ENCODE data around the gene PCDH9. TPM values are rescaled to one million over a fixed set of nuclear protein-coding genes. Genes with fewer than 3 reads are reported as not detected.
A peak's percentile ranks its signal among the peaks of the same experiment; 100 is the strongest.

The PCDH9 gene
- total RNA-seq, 1 donor from 2014 or later, result 0.26 TPM

DNA sequence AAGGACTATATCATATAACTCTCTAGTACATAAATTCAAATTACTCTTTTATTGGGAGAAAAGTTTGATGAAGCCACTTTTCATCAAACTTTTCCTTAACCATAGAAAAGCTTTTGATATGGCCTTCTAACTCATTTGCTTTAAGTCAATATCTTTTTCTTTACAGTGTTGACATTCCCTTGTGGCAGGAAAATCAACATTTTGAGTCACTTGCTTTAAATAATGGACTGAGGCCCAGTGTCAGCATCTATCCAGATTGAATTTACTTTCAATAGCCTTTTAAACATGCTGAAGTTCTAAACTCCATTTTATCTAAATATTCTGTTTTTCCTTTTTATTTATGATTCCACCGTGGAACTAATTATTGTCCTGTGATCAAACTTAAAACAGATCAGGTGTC is 62.7 kb downstream of the PCDH9 start:
- Histone ChIP-seq H3K4me3 (ENCODE audit: low read depth, low read length) (no peak overlapping the region), H3K36me3 (ENCODE audit: control insufficient read depth, insufficient read depth, low read length) (no peaks in the 10 kb centered on the region), H3K27me3 (ENCODE audit: control insufficient read depth, insufficient read depth, low read length) (no peaks in the 10 kb centered on the region)
- DNase-seq (ENCODE audit: low read depth), result no peak
- FAIRE-seq, result no peak
- TF ChIP-seq, protein P1, sequence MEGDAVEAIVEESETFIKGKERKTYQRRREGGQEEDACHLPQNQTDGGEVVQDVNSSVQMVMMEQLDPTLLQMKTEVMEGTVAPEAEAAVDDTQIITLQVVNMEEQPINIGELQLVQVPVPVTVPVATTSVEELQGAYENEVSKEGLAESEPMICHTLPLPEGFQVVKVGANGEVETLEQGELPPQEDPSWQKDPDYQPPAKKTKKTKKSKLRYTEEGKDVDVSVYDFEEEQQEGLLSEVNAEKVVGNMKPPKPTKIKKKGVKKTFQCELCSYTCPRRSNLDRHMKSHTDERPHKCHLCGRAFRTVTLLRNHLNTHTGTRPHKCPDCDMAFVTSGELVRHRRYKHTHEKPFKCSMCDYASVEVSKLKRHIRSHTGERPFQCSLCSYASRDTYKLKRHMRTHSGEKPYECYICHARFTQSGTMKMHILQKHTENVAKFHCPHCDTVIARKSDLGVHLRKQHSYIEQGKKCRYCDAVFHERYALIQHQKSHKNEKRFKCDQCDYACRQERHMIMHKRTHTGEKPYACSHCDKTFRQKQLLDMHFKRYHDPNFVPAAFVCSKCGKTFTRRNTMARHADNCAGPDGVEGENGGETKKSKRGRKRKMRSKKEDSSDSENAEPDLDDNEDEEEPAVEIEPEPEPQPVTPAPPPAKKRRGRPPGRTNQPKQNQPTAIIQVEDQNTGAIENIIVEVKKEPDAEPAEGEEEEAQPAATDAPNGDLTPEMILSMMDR (IDR thresholded peaks at IDR 0.05; ENCODE audit: insufficient read depth, low read length, severe bottlenecking), result no peak

DNA sequence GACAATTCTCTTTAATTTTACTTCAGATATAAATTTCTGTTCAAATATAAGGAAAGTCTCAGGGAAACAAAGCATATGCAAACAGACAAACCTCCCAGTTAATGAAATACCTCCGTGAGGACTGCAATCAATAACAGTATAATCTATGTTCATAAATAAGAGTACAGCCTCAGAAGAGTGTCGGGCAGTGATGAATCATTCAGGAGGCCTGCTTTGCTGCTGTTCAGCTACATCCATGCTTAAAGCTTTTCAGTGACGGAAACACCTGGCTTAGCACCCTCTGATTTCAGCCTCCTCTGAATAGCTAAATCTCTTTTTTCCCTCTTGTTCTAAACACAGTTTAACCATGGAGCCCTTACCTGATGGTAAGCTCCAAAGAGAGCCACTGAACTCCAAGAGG is 69.0 kb downstream of the PCDH9 start:
- no peaks in the 10 kb centered on the region for H3K36me3 ChIP-seq (ENCODE audit: control insufficient read depth, insufficient read depth, low read length)
- H3K27me3 ChIP-seq (ENCODE audit: control insufficient read depth, insufficient read depth, low read length), result no peaks in the 10 kb centered on the region
- FAIRE-seq (no peak), DNase-seq (ENCODE audit: low read depth) (no peak)
- no peak overlapping the region for H3K4me3 ChIP-seq (ENCODE audit: low read depth, low read length)
- TF ChIP-seq, protein P1 (IDR thresholded peaks at IDR 0.05; ENCODE audit: insufficient read depth, low read length, severe bottlenecking), result no peak

DNA sequence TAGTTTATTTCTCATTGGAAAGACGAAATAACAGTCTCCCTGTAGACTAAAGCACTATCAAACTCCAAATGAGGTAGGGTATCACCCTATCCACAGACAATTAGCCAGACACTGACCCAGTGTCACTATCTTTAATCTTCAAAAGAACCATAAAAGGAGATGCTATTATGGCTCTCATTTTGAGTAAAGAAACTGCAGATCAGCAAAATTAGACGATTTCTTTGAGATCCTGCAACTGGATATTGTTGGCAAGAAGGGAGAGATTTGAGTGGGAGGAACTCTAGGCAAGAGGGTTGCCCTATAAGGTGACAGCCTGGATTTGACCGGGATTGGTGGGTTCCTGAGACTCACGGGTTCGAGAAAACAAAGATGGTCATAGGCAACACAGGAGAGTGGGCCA is 71.2 kb downstream of the PCDH9 start:
- Histone ChIP-seq H3K36me3 (ENCODE audit: control insufficient read depth, insufficient read depth, low read length) (no peaks in the 10 kb centered on the region), H3K27me3 (ENCODE audit: control insufficient read depth, insufficient read depth, low read length) (no peaks in the 10 kb centered on the region), H3K4me3 (ENCODE audit: low read depth, low read length) (no peak overlapping the region)
- TF ChIP-seq, protein P1 (IDR thresholded peaks at IDR 0.05; ENCODE audit: insufficient read depth, low read length, severe bottlenecking), result no peak
- no peak for FAIRE-seq
- no peak for DNase-seq (ENCODE audit: low read depth)

DNA sequence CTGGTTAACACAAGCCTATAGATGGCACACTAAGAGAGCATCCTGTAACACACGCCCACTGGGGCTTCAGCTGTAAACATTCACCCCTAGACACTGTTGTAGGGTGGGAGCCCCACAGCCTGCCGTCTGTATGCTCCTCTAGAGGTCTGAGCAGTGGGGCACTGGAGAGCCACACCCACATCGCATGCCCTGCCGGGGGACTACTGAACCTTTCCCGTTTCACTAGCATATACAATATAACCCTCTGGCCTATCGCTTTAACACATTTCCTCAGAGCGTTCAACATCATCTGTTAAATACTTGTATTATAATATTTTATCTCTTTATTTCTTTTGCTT is 73.4 kb downstream of the PCDH9 start:
- Histone ChIP-seq H3K36me3 (ENCODE audit: control insufficient read depth, insufficient read depth, low read length) (no peaks in the 10 kb centered on the region), H3K4me3 (ENCODE audit: low read depth, low read length) (no peak overlapping the region), H3K27me3 (ENCODE audit: control insufficient read depth, insufficient read depth, low read length) (no peaks in the 10 kb centered on the region)
- DNase-seq (ENCODE audit: low read depth) (no peak), FAIRE-seq (no peak)
- TF ChIP-seq, protein P1 (IDR thresholded peaks at IDR 0.05; ENCODE audit: insufficient read depth, low read length, severe bottlenecking), result no peak

DNA sequence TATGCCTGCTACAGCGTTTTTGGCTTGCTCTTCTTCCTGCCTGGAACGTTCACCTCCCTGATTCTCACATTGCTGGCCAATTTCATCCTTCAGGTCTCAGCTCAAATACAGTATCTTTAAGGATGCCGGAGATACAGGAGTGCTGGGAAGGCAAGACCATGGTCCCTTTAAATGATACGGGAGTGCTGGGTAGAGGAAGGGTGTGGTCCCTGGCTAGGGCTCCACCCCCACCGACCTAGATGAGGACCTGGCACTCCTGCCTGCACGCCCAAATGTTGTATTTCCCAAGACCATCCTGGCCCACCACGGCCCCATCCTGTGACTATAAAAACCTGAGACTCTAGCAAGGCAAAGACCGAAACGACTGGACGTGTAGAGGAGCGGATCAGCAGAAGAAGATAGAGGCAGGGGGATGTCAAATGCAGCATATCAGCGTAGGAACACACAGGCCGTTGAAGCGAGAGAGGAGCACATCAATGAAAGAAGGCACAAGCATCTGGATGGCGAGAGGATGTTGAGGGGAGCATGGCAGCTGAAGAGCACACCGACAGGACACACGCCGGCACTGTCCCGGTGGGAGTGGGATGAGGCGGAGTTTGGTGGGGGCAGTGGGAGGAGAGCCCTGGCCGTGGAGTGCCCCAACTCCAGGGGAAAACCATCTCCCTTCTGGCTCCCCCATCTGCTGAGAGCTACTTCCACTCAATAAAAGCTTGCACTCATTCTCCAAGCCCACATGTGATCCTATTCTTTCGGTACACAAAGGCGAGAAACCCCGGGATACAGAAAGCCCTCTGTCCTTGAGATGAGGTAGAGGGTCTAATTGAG is 74.0 kb downstream of the PCDH9 start:
- FAIRE-seq (peak; percentile 40), DNase-seq (ENCODE audit: low read depth) (no peak)
- Histone ChIP-seq H3K36me3 (ENCODE audit: control insufficient read depth, insufficient read depth, low read length) (no peaks in the 10 kb centered on the region), H3K27me3 (ENCODE audit: control insufficient read depth, insufficient read depth, low read length) (no peaks in the 10 kb centered on the region), H3K4me3 (ENCODE audit: low read depth, low read length) (no peak overlapping the region)
- TF ChIP-seq, protein P1 (IDR thresholded peaks at IDR 0.05; ENCODE audit: insufficient read depth, low read length, severe bottlenecking), result no peak

DNA sequence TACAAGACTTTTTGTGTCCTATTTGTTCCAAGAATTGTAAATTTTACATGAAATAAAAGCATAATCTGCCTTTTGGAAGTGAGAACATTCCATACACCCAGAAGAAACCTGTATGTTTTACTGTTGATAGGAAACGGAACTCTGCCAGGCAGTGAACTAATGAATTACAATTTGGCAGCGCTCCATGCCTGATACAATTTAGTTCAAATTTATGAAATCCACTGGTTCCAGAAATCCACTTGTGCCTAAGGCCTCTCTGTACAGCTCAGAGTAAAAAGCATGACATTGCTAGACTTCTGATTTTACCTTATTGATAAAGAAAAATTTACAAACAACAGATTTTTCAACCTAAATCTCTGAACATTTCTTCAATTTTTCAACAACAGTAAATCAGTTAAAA is 78.1 kb downstream of the PCDH9 start:
- FAIRE-seq (no peak), DNase-seq (ENCODE audit: low read depth) (no peak)
- H3K4me3 ChIP-seq (ENCODE audit: low read depth, low read length), result no peak overlapping the region
- no peaks in the 10 kb centered on the region for H3K36me3 ChIP-seq (ENCODE audit: control insufficient read depth, insufficient read depth, low read length)
- H3K27me3 ChIP-seq (ENCODE audit: control insufficient read depth, insufficient read depth, low read length), result no peaks in the 10 kb centered on the region
- TF ChIP-seq, protein P1 (IDR thresholded peaks at IDR 0.05; ENCODE audit: insufficient read depth, low read length, severe bottlenecking), result no peak

Data from bronchial epithelial cell (primary cell).